PC-9 (cell line): ENCODE measurements around the gene SLC25A51. TPM values are rescaled to one million over a fixed set of nuclear protein-coding genes. Genes with fewer than 3 reads are reported as not detected.
A peak's percentile ranks its signal among the peaks of the same experiment; 100 is the strongest.

Source experiments
- BruUV-seq: library from RNA; stranded (reverse); fragments of 400-500 nt; replicated peaks from 2 replicates; lab custom pipeline; 2021; lab: Mats Ljungman, UMichigan
- CTCF ChIA-PET: fragments of 300-600 bp; sonication (Branson Sonifier 250); formaldehyde crosslinking; loops from one replicate; lab custom pipeline; 2022; ENCODE audit warnings: antibody characterized with exemption; lab: Charles Lee
- POLR2A ChIA-PET: fragments of 300-600 bp; sonication (Branson Sonifier 250); formaldehyde crosslinking; loops from one replicate; lab custom pipeline; 2022; ENCODE audit warnings: antibody characterized with exemption; ENCODE audit not compliant: unreplicated experiment; lab: Charles Lee
- DNase-seq, 2 experiments: peaks; one replicate each; pipeline versions ENCODE4 v3.0.0 to v3.0.0-alpha.2; 2015 to 2022; ENCODE audit warnings: mixed read lengths in 1 of 2
- H2AFZ ChIP-seq: fragments of 200-600 bp; sonication (generic); 2 replicates; pipeline ENCODE4 v1.8.1; 2017; ENCODE audit warnings: antibody characterized with exemption
- H3F3A ChIP-seq: fragments of 200-600 bp; sonication (generic); 2 replicates; pipeline ENCODE4 v1.8.1; 2017; ENCODE audit warnings: antibody characterized with exemption, mild to moderate bottlenecking, low read depth; ENCODE audit not compliant: insufficient read depth
- H3K27ac ChIP-seq: fragments of 200-600 bp; sonication (generic); 2 replicates; pipeline ENCODE4 v1.6.1; 2016; ENCODE audit warnings: mixed run types
- H3K27me3 ChIP-seq: fragments of 200-600 bp; sonication (generic); 2 replicates; pipeline ENCODE4 v1.6.1; 2016; ENCODE audit warnings: low read depth, mixed run types; ENCODE audit not compliant: insufficient read depth
- H3K36me3 ChIP-seq: fragments of 200-600 bp; sonication (generic); 2 replicates; pipeline ENCODE4 v1.6.1; 2016; ENCODE audit warnings: low read depth, mixed run types
- H3K4me1 ChIP-seq: fragments of 200-600 bp; sonication (generic); replicated peaks from 2 replicates; pipeline ENCODE4 v1.6.1; 2016; ENCODE audit warnings: mixed run types; ENCODE audit not compliant: insufficient read depth
- H3K4me2 ChIP-seq: fragments of 200-600 bp; sonication (generic); 2 replicates; pipeline ENCODE4 v1.6.1; 2017; ENCODE audit warnings: mixed run types
- H3K4me3 ChIP-seq: fragments of 200-600 bp; sonication (generic); 2 replicates; pipeline ENCODE4 v1.6.1; 2016; ENCODE audit warnings: mixed run types
- H3K79me2 ChIP-seq: fragments of 200-600 bp; sonication (generic); 2 replicates; pipeline ENCODE4 v1.6.1; 2017; ENCODE audit warnings: low read depth, mixed run types
- H3K9me2 ChIP-seq: fragments of 200-600 bp; sonication (generic); 2 replicates; pipeline ENCODE4 v1.8.1; 2017; ENCODE audit warnings: mild to moderate bottlenecking; ENCODE audit not compliant: insufficient read depth
- H3K9me3 ChIP-seq: fragments of 200-600 bp; sonication (generic); 2 replicates; pipeline ENCODE4 v1.8.1; 2016; ENCODE audit warnings: low read depth; ENCODE audit not compliant: insufficient read depth
- H4K20me1 ChIP-seq: fragments of 200-600 bp; sonication (generic); 2 replicates; pipeline ENCODE4 v1.8.1; 2017; ENCODE audit not compliant: insufficient read depth
- CTCF ChIP-seq: fragments of 200-600 bp; sonication (generic); conservative IDR thresholded peaks from 2 replicates; pipeline ENCODE4 v1.6.1; 2017; ENCODE audit warnings: mixed run types, antibody characterized with exemption, mild to moderate bottlenecking, moderate library complexity
- EZH2 ChIP-seq: fragments of 200-600 bp; sonication (generic); IDR thresholded peaks from 2 replicates; pipeline ENCODE4 v1.8.0; 2017; ENCODE audit warnings: antibody characterized with exemption, low read depth
- intact Hi-C: fragments of 100-400 bp; cut with micrococcal nuclease; formaldehyde crosslinking; loops from one replicate; pipeline ENCODE4 v1.10.0; 2022; ENCODE audit not compliant: unreplicated experiment
- total RNA-seq: library from RNA; stranded (reverse); gene quantifications from 2 replicates; pipeline ENCODE4 v1.2.3, GENCODE V29; 2021

The SLC25A51 gene
- total RNA-seq, 1 experiment from 2014 or later = 14.9 TPM

- CTCF ChIA-PET = interaction anchor here (0.6 kb wide), 1 partner anchor 420 kb away, joined by 3 read pairs; no protein-coding TSS in a partner anchor
These were observed 4.8 kb upstream of the SLC25A51 start for GRCh38 chr9:37908698-37909186.

GRCh38 chr9:37908283-37908682 is 4.4 kb upstream of the SLC25A51 start:
- Histone ChIP-seq H3F3A (peaks cover 21% of the 10 kb centered on the region; the same call in 1 of the 2 replicates), H3K4me1 (peaks cover 19% of the 10 kb centered on the region), H3K36me3 (no peaks in the 10 kb centered on the region), H3K9me2 (no peaks in the 10 kb centered on the region), H3K9me3 (no peaks in the 10 kb centered on the region), H3K27me3 (no peaks in the 10 kb centered on the region), H3K4me2 (peak overlapping the region; percentile 36; the same call in 1 of the 2 replicates), H3K4me3 (no peak overlapping the region), H2AFZ (no peak overlapping the region), H3K27ac (peak overlapping the region; percentile 51), H3K79me2 (peaks cover 1% of the 10 kb centered on the region; the same call in 1 of the 2 replicates), H4K20me1 (no peaks in the 10 kb centered on the region)
- CTCF ChIA-PET = interaction anchor here (0.6 kb wide), 1 partner anchor 420 kb away, joined by 3 read pairs; no protein-coding TSS in a partner anchor
- intact Hi-C loops = loop anchor here (10.0 kb wide), 1 partner anchor 423 kb away; the partner anchor contains the start of gene POLR1E
- TF ChIP-seq CTCF = no peak
- no peak for TF ChIP-seq EZH2
- POLR2A ChIA-PET = no interaction called here
- BruUV-seq = no TSS peak
- DNase-seq = peak in 1 of 2 experiments; percentile 42

More at GRCh38 chr9:37908698-37909186, 4.8 kb upstream of the SLC25A51 start:
- BruUV-seq = no TSS peak
- H3K27me3 ChIP-seq = no peaks in the 10 kb centered on the region
- POLR2A ChIA-PET = no interaction called here
- peak in 1 of 2 experiments; percentile 95 for DNase-seq
- H3K4me1 ChIP-seq = peaks cover 19% of the 10 kb centered on the region
- H4K20me1 ChIP-seq = no peaks in the 10 kb centered on the region
- intact Hi-C loops = loop anchor here (10.0 kb wide), 1 partner anchor 424 kb away; the partner anchor contains the start of gene POLR1E
- peaks cover 23% of the 10 kb centered on the region; the same call in 1 of the 2 replicates for H3F3A ChIP-seq
- H3K9me2 ChIP-seq = no peaks in the 10 kb centered on the region
- peak overlapping the region; percentile 42 for H3K4me2 ChIP-seq
- no peaks in the 10 kb centered on the region for H3K9me3 ChIP-seq
- H3K79me2 ChIP-seq = no peaks in the 10 kb centered on the region
- no peaks in the 10 kb centered on the region for H3K36me3 ChIP-seq
- TF ChIP-seq CTCF (no peak), EZH2 (no peak)
- no peak overlapping the region for H2AFZ ChIP-seq
- peak overlapping the region; percentile 51 for H3K27ac ChIP-seq
- no peak overlapping the region for H3K4me3 ChIP-seq

- Histone ChIP-seq H3K79me2 (peaks cover 18% of the 10 kb centered on the region; the same call in 1 of the 2 replicates), H3F3A (peaks cover 23% of the 10 kb centered on the region; the same call in 1 of the 2 replicates), H3K9me3 (no peaks in the 10 kb centered on the region), H3K4me3 (no peak overlapping the region), H4K20me1 (no peaks in the 10 kb centered on the region; the same call in 1 of the 2 replicates), H3K27ac (no peak overlapping the region), H3K27me3 (no peaks in the 10 kb centered on the region), H3K4me1 (peaks cover 29% of the 10 kb centered on the region), H3K9me2 (no peaks in the 10 kb centered on the region), H3K36me3 (no peaks in the 10 kb centered on the region), H2AFZ (no peak overlapping the region), H3K4me2 (no peak overlapping the region)
- ChIA-PET POLR2A (no interaction called here), CTCF (interaction anchor here (0.6 kb wide), 1 partner anchor 461 kb away, joined by 3 read pairs; no protein-coding TSS in a partner anchor)
- DNase-seq = no peak
- no TSS peak for BruUV-seq
- TF ChIP-seq CTCF (no peak), EZH2 (no peak)
- intact Hi-C loops = loop anchor here (10.0 kb wide), 1 partner anchor 422 kb away; the partner anchor contains the start of gene POLR1E
These were observed 2.6 kb upstream of the SLC25A51 start for GRCh38 chr9:37906312-37907239.
